ENCODE measurements around the gene MSL1. TPM values are rescaled to one million over a fixed set of nuclear protein-coding genes. Genes with fewer than 3 reads are reported as not detected.

MSL1 gene
- total and polyA plus RNA-seq, 9 of the 15 experiments (the other 6 are each of a cell fraction or from before 2014, with no cell fraction given): 13.8 to 120 (median 61.9) TPM

DNA sequence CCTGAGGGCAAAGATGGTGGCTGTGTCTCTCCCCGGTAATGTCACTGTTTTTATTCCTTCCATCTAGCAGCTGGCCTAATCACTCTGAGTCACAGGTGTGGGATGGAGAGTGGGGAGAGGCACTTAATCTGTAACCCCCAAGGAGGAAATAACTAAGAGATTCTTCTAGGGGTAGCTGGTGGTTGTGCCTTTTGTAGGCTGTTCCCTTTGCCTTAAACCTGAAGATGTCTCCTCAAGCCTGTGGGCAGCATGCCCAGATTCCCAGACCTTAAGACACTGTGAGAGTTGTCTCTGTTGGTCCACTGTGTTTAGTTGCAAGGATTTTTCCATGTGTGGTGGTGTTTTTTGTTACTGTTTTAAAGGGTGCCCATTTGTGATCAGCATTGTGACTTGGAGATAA lies 50.0 kb downstream of the MSL1 start:
- H3K27ac ChIP-seq (ENCODE audit: extremely low read depth, low read depth, low read length): no peak overlapping the region
- peaks cover 1 to 6% of the 10 kb centered on the region in 2 experiments; a peak in 4 of 5 replicates for H3K4me1 ChIP-seq (replicated peaks in 1 of 2; ENCODE audit: control insufficient read depth in 2 of 2, insufficient read depth in 2 of 2, low read length in 2 of 2)
- H2AFZ ChIP-seq (ENCODE audit: low read depth, low read length): no peak overlapping the region
- no TSS peak for BruUV-seq (replicated peaks)
- no peak for FAIRE-seq
- intact Hi-C loops (cut with micrococcal nuclease) (no loop called here), in situ Hi-C loops (cut with MboI) (no loop called here)
- H3K36me3 ChIP-seq (ENCODE audit: control insufficient read depth, insufficient read depth, low read length): peaks cover 72% of the 10 kb centered on the region
- no peak for ATAC-seq
- H4K20me1 ChIP-seq (replicated peaks; ENCODE audit: control insufficient read depth, insufficient read depth, low read length): no peaks in the 10 kb centered on the region
- H3K79me2 ChIP-seq (ENCODE audit: control insufficient read depth, insufficient read depth, low read length): no peaks in the 10 kb centered on the region
- no peak overlapping the region for H3K9ac ChIP-seq (ENCODE audit: insufficient read depth in 1 of 2, low read depth in 2 of 2, low read length in 2 of 2)
- DNase-seq (ENCODE audit: extremely low read depth in 1 of 4, low spot score in 3 of 4): no peak
- no peak overlapping the region for H3K4me3 ChIP-seq
- POLR2A ChIA-PET: no interaction called here
- no peaks in the 10 kb centered on the region for H3K27me3 ChIP-seq (ENCODE audit: control insufficient read depth in 2 of 2, insufficient read depth in 2 of 2, low read length in 2 of 2)
- H3K4me2 ChIP-seq (ENCODE audit: insufficient read depth, low read length): no peak overlapping the region
- WGBS (ENCODE audit: insufficient coverage, low coverage, missing lambda C conversion rate): 77% methylated on average over 1 of the region's 1 CpG
- H3K9me3 ChIP-seq (replicated peaks; ENCODE audit: control insufficient read depth, insufficient read depth, low read depth, low read length): no peaks in the 10 kb centered on the region
- H3K9me1 ChIP-seq (ENCODE audit: control insufficient read depth, insufficient read depth, low read length): peaks cover 5% of the 10 kb centered on the region
- CTCF ChIA-PET (ENCODE audit: low intra/inter-chr PET ratio): no interaction called here
- no peak for TF ChIP-seq NONO (IDR thresholded peaks at IDR 0.05; ENCODE audit: low read depth in 2 of 2, low read length in 1 of 2)
- TF ChIP-seq HDAC1 (IDR thresholded peaks at IDR 0.05): no peak
- TF ChIP-seq TRIM24 (IDR thresholded peaks at IDR 0.05): no peak
- no peak for TF ChIP-seq NR2F6 (CRISPR knock-in tag; IDR thresholded peaks at IDR 0.05)
- TF ChIP-seq ASH1L (IDR thresholded peaks at IDR 0.05; ENCODE audit: borderline replicate concordance, low read depth, partially characterized antibody): no peak
- no peak for TF ChIP-seq POLR2G (IDR thresholded peaks at IDR 0.05; ENCODE audit: low read depth, low read length)
- TF ChIP-seq, protein P1, sequence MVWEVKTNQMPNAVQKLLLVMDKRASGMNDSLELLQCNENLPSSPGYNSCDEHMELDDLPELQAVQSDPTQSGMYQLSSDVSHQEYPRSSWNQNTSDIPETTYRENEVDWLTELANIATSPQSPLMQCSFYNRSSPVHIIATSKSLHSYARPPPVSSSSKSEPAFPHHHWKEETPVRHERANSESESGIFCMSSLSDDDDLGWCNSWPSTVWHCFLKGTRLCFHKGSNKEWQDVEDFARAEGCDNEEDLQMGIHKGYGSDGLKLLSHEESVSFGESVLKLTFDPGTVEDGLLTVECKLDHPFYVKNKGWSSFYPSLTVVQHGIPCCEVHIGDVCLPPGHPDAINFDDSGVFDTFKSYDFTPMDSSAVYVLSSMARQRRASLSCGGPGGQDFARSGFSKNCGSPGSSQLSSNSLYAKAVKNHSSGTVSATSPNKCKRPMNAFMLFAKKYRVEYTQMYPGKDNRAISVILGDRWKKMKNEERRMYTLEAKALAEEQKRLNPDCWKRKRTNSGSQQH (CRISPR knock-in tag; IDR thresholded peaks at IDR 0.05): no peak
- TF ChIP-seq NCOR1 (IDR thresholded peaks at IDR 0.05): no peak
- no peak for TF ChIP-seq ZNF431 (CRISPR knock-in tag; IDR thresholded peaks at IDR 0.05)
- TF ChIP-seq SAFB (IDR thresholded peaks at IDR 0.05; ENCODE audit: borderline replicate concordance, low read depth, low read length): no peak
- TF ChIP-seq ATF3 (IDR thresholded peaks at IDR 0.05): no peak
- TF ChIP-seq ATF3 (CRISPR knock-in tag; conservative IDR thresholded peaks at IDR 0.05): no peak
- TF ChIP-seq, protein P2, sequence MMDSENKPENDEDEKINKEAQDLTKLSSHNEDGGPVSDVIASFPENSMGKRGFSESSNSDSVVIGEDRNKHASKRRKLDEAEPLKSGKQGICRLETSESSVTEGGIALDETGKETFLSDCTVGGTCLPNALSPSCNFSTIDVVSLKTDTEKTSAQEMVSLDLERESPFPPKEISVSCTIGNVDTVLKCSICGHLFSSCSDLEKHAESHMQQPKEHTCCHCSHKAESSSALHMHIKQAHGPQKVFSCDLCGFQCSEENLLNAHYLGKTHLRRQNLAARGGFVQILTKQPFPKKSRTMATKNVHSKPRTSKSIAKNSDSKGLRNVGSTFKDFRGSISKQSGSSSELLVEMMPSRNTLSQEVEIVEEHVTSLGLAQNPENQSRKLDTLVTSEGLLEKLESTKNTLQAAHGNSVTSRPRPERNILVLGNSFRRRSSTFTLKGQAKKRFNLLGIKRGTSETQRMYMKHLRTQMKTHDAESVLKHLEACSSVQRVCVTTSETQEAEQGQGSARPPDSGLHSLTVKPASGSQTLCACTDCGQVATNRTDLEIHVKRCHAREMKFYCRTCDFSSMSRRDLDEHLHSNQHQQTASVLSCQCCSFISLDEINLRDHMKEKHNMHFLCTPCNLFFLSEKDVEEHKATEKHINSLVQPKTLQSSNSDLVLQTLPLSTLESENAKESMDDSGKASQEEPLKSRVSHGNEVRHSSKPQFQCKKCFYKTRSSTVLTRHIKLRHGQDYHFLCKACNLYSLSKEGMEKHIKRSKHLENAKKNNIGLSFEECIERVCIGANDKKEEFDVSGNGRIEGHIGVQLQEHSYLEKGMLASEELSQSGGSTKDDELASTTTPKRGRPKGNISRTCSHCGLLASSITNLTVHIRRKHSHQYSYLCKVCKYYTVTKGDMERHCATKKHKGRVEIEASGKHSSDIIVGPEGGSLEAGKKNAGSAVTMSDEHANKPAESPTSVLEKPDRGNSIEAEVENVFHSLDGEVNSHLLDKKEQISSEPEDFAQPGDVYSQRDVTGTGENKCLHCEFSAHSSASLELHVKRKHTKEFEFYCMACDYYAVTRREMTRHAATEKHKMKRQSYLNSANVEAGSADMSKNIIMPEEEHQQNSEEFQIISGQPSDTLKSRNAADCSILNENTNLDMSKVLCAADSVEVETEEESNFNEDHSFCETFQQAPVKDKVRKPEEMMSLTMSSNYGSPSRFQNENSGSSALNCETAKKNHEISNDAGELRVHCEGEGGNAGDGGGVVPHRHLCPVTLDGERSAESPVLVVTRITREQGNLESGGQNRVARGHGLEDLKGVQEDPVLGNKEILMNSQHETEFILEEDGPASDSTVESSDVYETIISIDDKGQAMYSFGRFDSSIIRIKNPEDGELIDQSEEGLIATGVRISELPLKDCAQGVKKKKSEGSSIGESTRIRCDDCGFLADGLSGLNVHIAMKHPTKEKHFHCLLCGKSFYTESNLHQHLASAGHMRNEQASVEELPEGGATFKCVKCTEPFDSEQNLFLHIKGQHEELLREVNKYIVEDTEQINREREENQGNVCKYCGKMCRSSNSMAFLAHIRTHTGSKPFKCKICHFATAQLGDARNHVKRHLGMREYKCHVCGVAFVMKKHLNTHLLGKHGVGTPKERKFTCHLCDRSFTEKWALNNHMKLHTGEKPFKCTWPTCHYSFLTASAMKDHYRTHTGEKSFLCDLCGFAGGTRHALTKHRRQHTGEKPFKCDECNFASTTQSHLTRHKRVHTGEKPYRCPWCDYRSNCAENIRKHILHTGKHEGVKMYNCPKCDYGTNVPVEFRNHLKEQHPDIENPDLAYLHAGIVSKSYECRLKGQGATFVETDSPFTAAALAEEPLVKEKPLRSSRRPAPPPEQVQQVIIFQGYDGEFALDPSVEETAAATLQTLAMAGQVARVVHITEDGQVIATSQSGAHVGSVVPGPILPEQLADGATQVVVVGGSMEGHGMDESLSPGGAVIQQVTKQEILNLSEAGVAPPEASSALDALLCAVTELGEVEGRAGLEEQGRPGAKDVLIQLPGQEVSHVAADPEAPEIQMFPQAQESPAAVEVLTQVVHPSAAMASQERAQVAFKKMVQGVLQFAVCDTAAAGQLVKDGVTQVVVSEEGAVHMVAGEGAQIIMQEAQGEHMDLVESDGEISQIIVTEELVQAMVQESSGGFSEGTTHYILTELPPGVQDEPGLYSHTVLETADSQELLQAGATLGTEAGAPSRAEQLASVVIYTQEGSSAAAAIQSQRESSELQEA (IDR thresholded peaks at IDR 0.05; ENCODE audit: low read depth): no peak
